Neutrophil (primary cell): Measurements from ENCODE around the gene MYH9.
A peak's percentile ranks its signal among the peaks of the same experiment; 100 is the strongest.

Source experiments
- H3K27ac ChIP-seq: fragments of 200-600 bp; sonication (generic); 2 replicates; pipeline ENCODE4 v1.5.1; 2016; ENCODE audit warnings: mild to moderate bottlenecking, moderate library complexity
- H3K27me3 ChIP-seq: fragments of 200-600 bp; sonication (generic); 2 replicates; pipeline ENCODE4 v1.6.0; 2016; ENCODE audit warnings: mild to moderate bottlenecking
- H3K36me3 ChIP-seq: fragments of 200-600 bp; sonication (generic); 2 replicates; pipeline ENCODE4 v1.5.1; 2017
- H3K4me1 ChIP-seq, 2 experiments: fragments of 200-600 bp in 1 of 2; sonication (generic) in 1 of 2; 1 replicate in 1 of 2; 2 replicates in 1 of 2; pipeline versions ENCODE4 v1.5.1 to v1.6.1; 2013 to 2016; ENCODE audit warnings: low read depth in 1 of 2, low read length in 1 of 2, mild to moderate bottlenecking in 1 of 2, moderate library complexity in 1 of 2; ENCODE audit not compliant: control insufficient read depth in 1 of 2, insufficient read depth in 1 of 2
- H3K4me3 ChIP-seq, 2 experiments: fragments of 200-600 bp in 1 of 2; sonication (generic) in 1 of 2; 1 replicate in 1 of 2; 2 replicates in 1 of 2; pipeline ENCODE4 v1.5.1; 2013 to 2016; ENCODE audit warnings: low read depth in 1 of 2, low read length in 1 of 2, mild to moderate bottlenecking in 1 of 2, moderate library complexity in 1 of 2
- H3K9me3 ChIP-seq: fragments of 200-600 bp; sonication (generic); 2 replicates; pipeline ENCODE4 v1.5.1; 2016
- TF ChIP-seq, protein P1 (sequence below): fragments of 200-600 bp; sonication (generic); IDR thresholded peaks from 2 replicates; pipeline ENCODE4 v1.5.1; 2016; ENCODE audit warnings: antibody characterized with exemption

The MYH9 gene

DNA sequence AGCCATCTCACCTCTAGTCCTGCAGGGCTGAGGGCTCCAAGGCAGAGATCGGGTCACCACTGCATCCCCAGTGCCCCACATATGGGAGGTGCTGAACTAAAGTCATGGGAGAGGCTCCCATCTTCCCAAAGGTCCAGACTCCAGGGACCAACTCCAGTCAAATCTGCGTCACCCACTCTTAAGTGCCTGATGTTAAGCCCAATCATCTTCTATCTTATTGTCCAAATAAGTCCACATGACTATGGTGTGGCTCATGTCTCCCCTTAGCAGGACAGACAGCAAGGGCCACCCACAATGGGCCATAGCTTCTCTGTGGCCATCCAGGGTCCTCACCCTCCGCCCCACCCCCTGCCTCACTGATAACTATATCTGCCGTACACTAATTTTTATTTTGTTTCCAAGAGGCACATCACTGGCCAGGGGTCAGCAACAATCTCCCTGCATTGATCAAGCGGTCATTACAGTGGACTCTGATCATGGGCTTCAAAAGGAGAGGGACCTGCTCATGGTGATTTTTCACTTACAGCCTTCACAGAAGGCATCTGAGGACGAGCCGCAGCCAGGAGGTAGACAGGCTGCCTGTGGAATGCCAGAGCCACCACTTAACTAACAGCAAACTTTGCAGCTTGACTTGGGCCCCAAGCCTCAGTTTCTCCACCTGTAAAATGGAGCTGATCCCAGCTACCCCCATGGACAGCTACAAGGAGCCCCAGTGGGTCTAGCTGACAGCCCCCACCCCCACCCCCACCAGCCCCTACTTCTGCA lies 23.3 kb downstream of the MYH9 start:
- Histone ChIP-seq H3K27me3 (no peaks in the 10 kb centered on the region), H3K27ac (peak overlapping the region; percentile 99), H3K4me3 (peak overlapping the region in 1 of 2 experiments; percentile 16), H3K36me3 (peaks cover 52% of the 10 kb centered on the region), H3K9me3 (no peaks in the 10 kb centered on the region), H3K4me1 (peaks cover 98% of the 10 kb centered on the region in 2 experiments)
- TF ChIP-seq, protein P1, sequence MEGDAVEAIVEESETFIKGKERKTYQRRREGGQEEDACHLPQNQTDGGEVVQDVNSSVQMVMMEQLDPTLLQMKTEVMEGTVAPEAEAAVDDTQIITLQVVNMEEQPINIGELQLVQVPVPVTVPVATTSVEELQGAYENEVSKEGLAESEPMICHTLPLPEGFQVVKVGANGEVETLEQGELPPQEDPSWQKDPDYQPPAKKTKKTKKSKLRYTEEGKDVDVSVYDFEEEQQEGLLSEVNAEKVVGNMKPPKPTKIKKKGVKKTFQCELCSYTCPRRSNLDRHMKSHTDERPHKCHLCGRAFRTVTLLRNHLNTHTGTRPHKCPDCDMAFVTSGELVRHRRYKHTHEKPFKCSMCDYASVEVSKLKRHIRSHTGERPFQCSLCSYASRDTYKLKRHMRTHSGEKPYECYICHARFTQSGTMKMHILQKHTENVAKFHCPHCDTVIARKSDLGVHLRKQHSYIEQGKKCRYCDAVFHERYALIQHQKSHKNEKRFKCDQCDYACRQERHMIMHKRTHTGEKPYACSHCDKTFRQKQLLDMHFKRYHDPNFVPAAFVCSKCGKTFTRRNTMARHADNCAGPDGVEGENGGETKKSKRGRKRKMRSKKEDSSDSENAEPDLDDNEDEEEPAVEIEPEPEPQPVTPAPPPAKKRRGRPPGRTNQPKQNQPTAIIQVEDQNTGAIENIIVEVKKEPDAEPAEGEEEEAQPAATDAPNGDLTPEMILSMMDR, result no peak

DNA sequence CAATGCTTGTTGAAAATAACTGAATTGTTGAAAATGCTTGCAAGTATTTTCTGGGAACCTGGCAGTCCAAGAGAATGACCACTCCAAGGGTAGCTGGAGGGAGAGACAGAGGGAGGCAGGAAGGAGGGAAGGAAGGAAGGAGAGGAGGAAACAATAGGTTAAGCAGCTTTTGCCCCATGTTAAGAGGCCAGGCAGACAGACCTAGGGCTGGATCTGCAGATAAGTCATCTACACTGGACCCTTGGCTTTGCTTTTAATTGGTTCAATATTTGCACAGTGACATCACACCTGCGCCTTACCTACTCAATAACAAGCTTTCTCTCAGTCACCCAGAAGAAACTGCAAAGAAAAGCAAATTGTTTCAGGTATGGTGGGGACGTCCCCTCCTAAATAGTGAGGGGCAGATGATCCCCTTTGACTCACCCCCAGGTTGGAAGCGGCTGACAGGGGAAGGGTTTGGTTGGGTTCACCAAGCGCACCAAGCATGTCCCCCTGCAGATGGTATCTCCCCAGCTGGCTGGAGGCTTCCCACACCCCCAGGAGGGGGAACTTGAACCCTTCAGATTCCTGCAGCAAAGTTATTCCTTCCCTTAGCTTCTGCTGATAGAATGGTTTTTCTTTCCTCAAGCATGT lies 24.3 kb downstream of the MYH9 start:
- TF ChIP-seq, protein P1, result no peak
- H3K4me1 ChIP-seq, result peaks cover 98% of the 10 kb centered on the region in 2 experiments
- no peak overlapping the region for H3K4me3 ChIP-seq

DNA sequence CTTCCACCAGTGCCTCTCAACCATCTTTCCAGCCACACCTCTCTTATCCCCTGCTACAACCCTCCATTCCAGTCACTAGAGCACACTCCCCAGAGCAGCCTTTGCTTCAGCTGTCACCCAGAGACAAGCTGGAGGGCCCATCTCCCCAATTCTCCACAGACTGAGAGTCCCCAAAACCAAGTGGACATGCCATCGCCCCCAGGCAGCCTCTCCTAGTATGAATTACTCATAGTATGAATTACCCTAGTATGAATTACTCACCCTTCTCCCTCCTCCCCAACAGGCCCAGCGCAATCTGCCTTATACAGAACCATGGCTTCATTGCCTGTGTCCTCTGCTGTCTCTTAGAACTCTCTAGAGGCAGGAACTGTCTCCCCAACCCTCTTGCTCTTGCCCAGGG lies 24.8 kb downstream of the MYH9 start:
- Histone ChIP-seq H3K27ac (peak overlapping the region; percentile 99), H3K9me3 (no peaks in the 10 kb centered on the region), H3K36me3 (peaks cover 40% of the 10 kb centered on the region), H3K4me3 (no peak overlapping the region), H3K27me3 (no peaks in the 10 kb centered on the region), H3K4me1 (peaks cover 98% of the 10 kb centered on the region in 2 experiments)
- TF ChIP-seq, protein P1, result no peak

More for the DNA sequence above, 24.3 kb downstream of the MYH9 start:
- H3K27me3 ChIP-seq, result no peaks in the 10 kb centered on the region
- peaks cover 46% of the 10 kb centered on the region for H3K36me3 ChIP-seq
- H3K27ac ChIP-seq, result peak overlapping the region; percentile 99
- no peaks in the 10 kb centered on the region for H3K9me3 ChIP-seq

DNA sequence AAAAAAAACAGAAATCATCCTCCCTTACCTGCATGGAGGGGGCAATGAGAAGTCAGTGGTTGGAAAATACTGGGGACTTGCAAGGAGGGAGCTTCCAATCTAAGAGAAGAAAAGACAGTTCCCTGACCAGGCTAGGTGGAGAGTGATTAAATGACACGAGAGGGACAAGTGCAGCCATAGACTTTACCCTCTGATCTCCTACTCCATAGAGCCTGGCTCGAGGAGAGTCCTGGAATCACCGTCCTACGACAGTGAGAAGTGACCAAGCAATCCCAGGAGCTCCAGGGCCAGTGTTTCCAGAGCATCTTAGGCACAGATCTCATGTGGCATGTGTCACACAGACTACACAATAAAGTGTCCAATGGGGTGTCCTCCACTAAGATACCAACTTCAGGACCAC lies 25.7 kb downstream of the MYH9 start:
- H3K4me1 ChIP-seq, result peaks cover 98% of the 10 kb centered on the region in 2 experiments
- H3K4me3 ChIP-seq, result no peak overlapping the region
- H3K27ac ChIP-seq, result peak overlapping the region; percentile 99
- H3K9me3 ChIP-seq, result no peaks in the 10 kb centered on the region
- no peaks in the 10 kb centered on the region for H3K27me3 ChIP-seq
- TF ChIP-seq, protein P1, result no peak
- peaks cover 32% of the 10 kb centered on the region for H3K36me3 ChIP-seq

DNA sequence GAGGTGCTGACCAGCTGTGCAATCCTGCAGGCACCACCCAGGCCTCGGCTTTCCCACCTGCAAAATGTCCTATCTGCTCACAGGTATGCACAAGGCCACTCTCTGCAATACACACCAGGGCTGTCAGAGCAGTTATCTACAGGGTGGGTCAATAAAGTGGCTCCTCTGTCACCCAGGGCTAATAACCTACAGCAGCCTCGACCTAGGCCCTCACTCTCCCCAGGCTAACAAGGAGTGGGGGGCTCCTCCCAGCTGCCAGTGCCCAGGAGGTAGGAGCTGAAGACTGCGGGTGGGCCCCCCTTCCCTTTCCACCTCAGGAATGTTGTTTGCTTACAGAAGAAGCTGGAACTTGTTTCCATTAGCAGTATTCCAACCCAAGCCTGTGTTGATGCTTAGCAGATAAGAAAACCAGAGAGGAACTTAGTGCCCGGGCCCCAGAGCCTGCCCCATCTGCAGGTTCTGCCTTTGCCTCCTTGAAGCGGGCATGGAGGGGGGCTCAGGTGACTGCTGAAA lies 26.8 kb downstream of the MYH9 start:
- H3K36me3 ChIP-seq, result peaks cover 31% of the 10 kb centered on the region
- peaks cover 97 to 98% of the 10 kb centered on the region in 2 experiments for H3K4me1 ChIP-seq
- H3K27ac ChIP-seq, result peak overlapping the region; percentile 99
- no peak overlapping the region for H3K4me3 ChIP-seq
- H3K27me3 ChIP-seq, result no peaks in the 10 kb centered on the region
- TF ChIP-seq, protein P1, result no peak
- no peaks in the 10 kb centered on the region for H3K9me3 ChIP-seq
